GM23338 (cell line): ENCODE data around the gene ADAMTS18. TPM values are rescaled to one million over a fixed set of nuclear protein-coding genes. Genes with fewer than 3 reads are reported as not detected.

ENCODE experiments used
- ATAC-seq: fragments of 200-7000 bp; cut with Tn5 transposase; 3 replicates; pipeline ENCODE4 v1.9.1; 2020
- DNase-seq: peaks from one replicate; pipeline ENCODE4 v3.0.0-alpha.2; 2015; ENCODE audit warnings: low spot score
- H2AFZ ChIP-seq: fragments of 200-600 bp; sonication (generic); 2 replicates; pipeline ENCODE4 v1.8.0; 2016; ENCODE audit warnings: antibody characterized with exemption, mild to moderate bottlenecking, moderate library complexity
- H3F3A ChIP-seq: fragments of 200-600 bp; sonication (generic); replicated peaks from 2 replicates; pipeline ENCODE4 v1.8.0; 2017; ENCODE audit warnings: antibody characterized with exemption, mixed run types, low read depth
- H3K27ac ChIP-seq: fragments of 200-600 bp; sonication (generic); 2 replicates; pipeline ENCODE4 v1.6.1; 2016; ENCODE audit warnings: low read depth
- H3K27me3 ChIP-seq: fragments of 200-600 bp; sonication (generic); 2 replicates; pipeline ENCODE4 v1.8.0; 2016; ENCODE audit warnings: mild to moderate bottlenecking, mixed run types, moderate library complexity; ENCODE audit not compliant: insufficient read depth
- H3K36me3 ChIP-seq: fragments of 200-600 bp; sonication (generic); 2 replicates; pipeline ENCODE4 v1.8.0; 2016; ENCODE audit warnings: mild to moderate bottlenecking; ENCODE audit not compliant: insufficient read depth
- H3K4me1 ChIP-seq: fragments of 200-600 bp; sonication (generic); 2 replicates; pipeline ENCODE4 v1.8.0; 2016; ENCODE audit warnings: mild to moderate bottlenecking, moderate library complexity; ENCODE audit not compliant: insufficient read depth
- H3K4me2 ChIP-seq: fragments of 200-600 bp; sonication (generic); 2 replicates; pipeline ENCODE4 v1.7.1; 2017; ENCODE audit warnings: mixed run types
- H3K4me3 ChIP-seq: fragments of 200-600 bp; sonication (generic); 2 replicates; pipeline ENCODE4 v1.6.1; 2016; ENCODE audit warnings: mixed run types
- H3K79me2 ChIP-seq: fragments of 200-600 bp; sonication (generic); replicated peaks from 2 replicates; pipeline ENCODE4 v1.8.0; 2017; ENCODE audit warnings: mild to moderate bottlenecking; ENCODE audit not compliant: insufficient read depth
- H3K9me2 ChIP-seq: fragments of 200-600 bp; sonication (generic); 2 replicates; pipeline ENCODE4 v1.8.0; 2017; ENCODE audit not compliant: insufficient read depth
- H4K20me1 ChIP-seq: fragments of 200-600 bp; sonication (generic); replicated peaks from 2 replicates; pipeline ENCODE4 v1.8.0; 2017; ENCODE audit warnings: mild to moderate bottlenecking; ENCODE audit not compliant: insufficient read depth
- H3K27ac Mint-ChIP-seq: 2 replicates; pipeline ENCODE4 v1.8.0; 2020; ENCODE audit warnings: inconsistent platforms, mild to moderate bottlenecking, moderate library complexity, mixed read lengths
- H3K27me3 Mint-ChIP-seq: 3 replicates; pipeline ENCODE4 v1.8.0; 2022; ENCODE audit warnings: low read depth, mild to moderate bottlenecking, moderate library complexity, mixed read lengths, inconsistent platforms; ENCODE audit not compliant: insufficient read depth, poor library complexity
- H3K36me3 Mint-ChIP-seq: 3 replicates; pipeline ENCODE4 v1.8.0; 2021; ENCODE audit warnings: low read depth, mild to moderate bottlenecking, inconsistent platforms, moderate library complexity, mixed read lengths
- H3K4me1 Mint-ChIP-seq: 3 replicates; pipeline ENCODE4 v1.8.0; 2020; ENCODE audit warnings: mild to moderate bottlenecking, inconsistent platforms, mixed read lengths
- H3K4me3 Mint-ChIP-seq: 3 replicates; pipeline ENCODE4 v1.8.0; 2021; ENCODE audit warnings: moderate library complexity, mild to moderate bottlenecking, inconsistent platforms, mixed read lengths
- H3K9me3 Mint-ChIP-seq: 3 replicates; pipeline ENCODE4 v1.8.0; 2020; ENCODE audit warnings: moderate library complexity, mild to moderate bottlenecking, inconsistent platforms, mixed read lengths
- CREB1 ChIP-seq: fragments of 250-450 bp; sonication (Bioruptor Pico); IDR thresholded peaks from 2 replicates; pipeline ENCODE4 v1.5.0; 2020; ENCODE audit warnings: low read depth, mild to moderate bottlenecking, moderate library complexity
- CTCF ChIP-seq, 2 experiments: fragments of 200-600 bp in 1 of 2; sonication (generic) in 1 of 2; conservative IDR thresholded peaks; 2 replicates each; pipeline versions ENCODE4 v1.5.1 to v1.6.1; 2016 to 2017; ENCODE audit warnings: antibody characterized with exemption in 2 of 2, low read depth in 2 of 2, mild to moderate bottlenecking in 2 of 2, moderate library complexity in 1 of 2
- ETS1 ChIP-seq: IDR thresholded peaks from 2 replicates; pipeline ENCODE4 v1.6.1; 2016; ENCODE audit warnings: antibody characterized with exemption
- EZH2 ChIP-seq: fragments of 200-600 bp; sonication (generic); IDR thresholded peaks from one replicate; pipeline ENCODE4 v1.8.0; 2017; ENCODE audit warnings: antibody characterized with exemption, mild to moderate bottlenecking, low read depth; ENCODE audit not compliant: unreplicated experiment
- EZH2phosphoT487 ChIP-seq: fragments of 200-600 bp; sonication (generic); IDR thresholded peaks from one replicate; pipeline ENCODE4 v1.8.1; 2018; ENCODE audit warnings: antibody characterized with exemption; ENCODE audit not compliant: unreplicated experiment
- JUNB ChIP-seq: IDR thresholded peaks from one replicate; pipeline ENCODE4 v1.6.1; 2016; ENCODE audit warnings: antibody characterized with exemption; ENCODE audit not compliant: unreplicated experiment
- NANOG ChIP-seq: IDR thresholded peaks from 2 replicates; pipeline ENCODE4 v1.6.1; 2016; ENCODE audit warnings: antibody characterized with exemption, borderline replicate concordance
- POLR2AphosphoS5 ChIP-seq: IDR thresholded peaks from 2 replicates; pipeline ENCODE4 v1.6.1; 2016; ENCODE audit warnings: antibody characterized with exemption, low read depth
- REST ChIP-seq: IDR thresholded peaks from one replicate; pipeline ENCODE4 v1.6.1; 2018; ENCODE audit warnings: antibody characterized with exemption; ENCODE audit not compliant: unreplicated experiment
- STAT1 ChIP-seq: IDR thresholded peaks from one replicate; pipeline ENCODE4 v1.6.1; 2016; ENCODE audit warnings: antibody characterized with exemption; ENCODE audit not compliant: unreplicated experiment
- ZNF114 ChIP-seq: fragments of 250-450 bp; sonication (Bioruptor Pico); IDR thresholded peaks from 2 replicates; pipeline ENCODE4 v1.5.0; 2020; ENCODE audit warnings: mild to moderate bottlenecking, moderate library complexity
- ZNF331 ChIP-seq: fragments of 250-450 bp; sonication (Bioruptor Pico); IDR thresholded peaks from 2 replicates; pipeline ENCODE4 v1.5.0; 2020; ENCODE audit warnings: low read depth, mild to moderate bottlenecking, moderate library complexity
- ZNF462 ChIP-seq: fragments of 250-450 bp; sonication (Bioruptor Pico); IDR thresholded peaks from 2 replicates; pipeline ENCODE4 v1.5.0; 2020; ENCODE audit warnings: mild to moderate bottlenecking, moderate library complexity
- polyA plus RNA-seq: library from polyadenylated mRNA; unstranded; fragments of >200 nt; fragmentation: Nextera tagmentation; extraction: Ambion mirVana; gene quantifications from 2 replicates; pipeline ENCODE4 v1.2.1, GENCODE V29; 2016
- total RNA-seq: library from RNA; depleted of rRNA; stranded (reverse); fragments of >200 nt; shearing (Covaris generic); gene quantifications from 2 replicates; pipeline ENCODE4 v1.2.3, GENCODE V29; 2014

ADAMTS18 gene
- total and polyA plus RNA-seq, 2 experiments from 2014 or later = 0.15 to 0.90 TPM

GRCh38 chr16:77462894-77463293, 28.1 kb upstream of the ADAMTS18 start:
- H3K27me3 Mint-ChIP-seq = peaks cover 1% of the 10 kb centered on the region
- H3K4me3 ChIP-seq = no peak overlapping the region
- H3K27ac ChIP-seq = no peak overlapping the region
- H3K36me3 ChIP-seq = no peaks in the 10 kb centered on the region
- H2AFZ ChIP-seq = peak overlapping the region; percentile 4; the same call in 1 of the 2 replicates
- ATAC-seq (peak; percentile 61), DNase-seq (peak; percentile 56)
- H3K4me2 ChIP-seq = no peak overlapping the region
- H3K4me3 Mint-ChIP-seq = no peak overlapping the region
- TF ChIP-seq ZNF114 (CRISPR knock-in tag) = no peak
- TF ChIP-seq REST = no peak
- TF ChIP-seq EZH2 = no peak
- no peak for TF ChIP-seq NANOG
- no peak for TF ChIP-seq CTCF (conservative IDR thresholded peaks at IDR 0.05; ENCODE audit: low read depth in 2 of 2)
- TF ChIP-seq CREB1 (CRISPR knock-in tag) = no peak
- TF ChIP-seq ETS1 = no peak
- TF ChIP-seq EZH2phosphoT487 = no peak
- no peak for TF ChIP-seq JUNB
- no peak for TF ChIP-seq ZNF331
- no peak for TF ChIP-seq STAT1
- TF ChIP-seq ZNF462 (CRISPR knock-in tag) = no peak
- TF ChIP-seq POLR2AphosphoS5 = no peak
- no peaks in the 10 kb centered on the region for H3F3A ChIP-seq
- H3K27me3 ChIP-seq = no peaks in the 10 kb centered on the region
- H3K79me2 ChIP-seq = no peaks in the 10 kb centered on the region
- peak overlapping the region; percentile 85 for H3K27ac Mint-ChIP-seq
- H3K4me1 ChIP-seq = no peaks in the 10 kb centered on the region
- H4K20me1 ChIP-seq = no peaks in the 10 kb centered on the region
- no peaks in the 10 kb centered on the region for H3K9me2 ChIP-seq
- H3K9me3 Mint-ChIP-seq = no peaks in the 10 kb centered on the region
- H3K4me1 Mint-ChIP-seq = peaks cover 11% of the 10 kb centered on the region
- H3K36me3 Mint-ChIP-seq = no peaks in the 10 kb centered on the region
